Measurements from ENCODE around the gene KLHL30.

KLHL30 gene

GRCh38 chr2:238140721-238141540, 2.5 kb downstream of the KLHL30 start:
- peak overlapping the region; percentile 46 for H3K27ac ChIP-seq

GRCh38 chr2:238141541-238142318, 3.3 kb downstream of the KLHL30 start:
- TF ChIP-seq ZFX (IDR thresholded peaks at IDR 0.05) (no peak), CTCF (conservative IDR thresholded peaks at IDR 0.05) (no peak)
- H3K27ac ChIP-seq, result peak overlapping the region; percentile 46

More at GRCh38 chr2:238140721-238141540, 2.5 kb downstream of the KLHL30 start:
- TF ChIP-seq ZFX (IDR thresholded peaks at IDR 0.05) (no peak), CTCF (conservative IDR thresholded peaks at IDR 0.05) (no peak)

- peak overlapping the region; percentile 46 for H3K27ac ChIP-seq
- TF ChIP-seq CTCF (conservative IDR thresholded peaks at IDR 0.05) (no peak), ZFX (IDR thresholded peaks at IDR 0.05) (no peak)
Observed at GRCh38 chr2:238142382-238143205, 4.1 kb downstream of the KLHL30 start.

- H3K27ac ChIP-seq, result no peak overlapping the region
Observed at GRCh38 chr2:238143239-238143951, 4.9 kb downstream of the KLHL30 start.

DNA sequence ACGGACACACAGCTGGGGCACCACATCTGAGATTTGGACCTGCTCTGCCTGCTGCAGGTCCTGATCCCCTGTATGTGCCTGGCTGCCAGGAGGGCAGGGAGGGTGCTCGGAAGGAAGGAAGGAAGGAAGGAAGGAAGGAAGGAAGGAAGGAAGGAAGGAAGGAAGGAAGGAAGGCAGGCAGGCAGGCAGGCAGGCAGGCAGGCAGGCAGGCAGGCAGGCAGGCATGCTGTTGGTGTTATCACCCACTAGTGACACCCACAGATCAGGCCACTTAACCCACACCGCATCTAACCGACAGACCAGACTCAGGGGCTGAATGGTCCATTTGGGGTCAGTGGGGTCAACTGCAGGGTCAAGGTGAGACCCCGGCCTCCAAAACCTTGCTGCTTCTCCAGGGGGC, 5.8 kb downstream of the KLHL30 start:
- H3K27ac ChIP-seq, result no peak overlapping the region
- TF ChIP-seq ZFX (IDR thresholded peaks at IDR 0.05) (no peak), CTCF (conservative IDR thresholded peaks at IDR 0.05) (no peak)

More at GRCh38 chr2:238143239-238143951, 4.9 kb downstream of the KLHL30 start:
- no peak for TF ChIP-seq CTCF (conservative IDR thresholded peaks at IDR 0.05)

DNA sequence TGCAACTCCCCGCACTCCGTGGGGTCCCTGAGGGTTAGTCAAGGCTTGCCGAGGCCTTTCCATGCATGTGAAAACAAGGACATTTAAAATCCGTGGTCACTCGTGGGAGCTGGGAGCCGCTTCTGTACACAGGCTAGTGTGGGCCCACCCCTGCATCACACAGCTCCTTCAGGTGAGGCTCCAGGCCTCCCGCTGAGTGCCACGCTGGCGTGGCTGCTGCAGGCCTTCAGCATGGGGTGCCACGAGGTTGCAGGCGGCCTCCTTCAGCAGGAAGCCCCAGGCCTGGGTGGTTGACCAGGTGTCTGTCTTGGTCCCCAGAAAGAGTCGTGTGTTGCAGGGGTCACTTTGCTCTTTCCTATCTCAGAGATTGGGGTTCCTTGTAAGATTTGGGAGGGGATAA, 6.6 kb downstream of the KLHL30 start:
- H3K27ac ChIP-seq, result no peak overlapping the region

More for the DNA sequence above, 6.6 kb downstream of the KLHL30 start:
- TF ChIP-seq CTCF (conservative IDR thresholded peaks at IDR 0.05) (no peak), ZFX (IDR thresholded peaks at IDR 0.05) (no peak)

Measured in C4-2B (cell line).